Endothelial cell of umbilical vein (primary cell): ENCODE measurements around the gene FLRT1. TPM values are rescaled to one million over a fixed set of nuclear protein-coding genes. Genes with fewer than 3 reads are reported as not detected.

Source experiments
- BruUV-seq: library from RNA; stranded (reverse); fragments of 400-500 nt; replicated peaks from 2 replicates; lab custom pipeline; 2021; lab: Mats Ljungman, UMichigan
- CTCF ChIA-PET: fragments of 300-600, 350-600 bp; sonication (Branson Sonifier 250); formaldehyde crosslinking; loops from one replicate; lab custom pipeline; 2021; ENCODE audit warnings: antibody characterized with exemption, inconsistent platforms; lab: Charles Lee
- POLR2A ChIA-PET: fragments of 300-600, 350-600 bp; sonication (Branson Sonifier 250); formaldehyde crosslinking; loops from one replicate; lab custom pipeline; 2021; ENCODE audit warnings: antibody characterized with exemption, inconsistent platforms; lab: Charles Lee
- DNase-seq: peaks from one replicate; pipeline ENCODE4 v3.0.0-alpha.2; 2011; ENCODE audit warnings: low read depth, low spot score
- FAIRE-seq: peaks from 2 replicates; lab custom pipeline; 2011; peaks lifted over from hg19 to GRCh38; lab: Jason Lieb, UNC
- H2AFZ ChIP-seq: 2 replicates; pipeline ENCODE4 v1.6.0; 2012; ENCODE audit warnings: low read depth, low read length, control low read depth, inconsistent platforms
- H3K27ac ChIP-seq: 2 replicates; pipeline ENCODE4 v1.5.1; 2011; ENCODE audit warnings: low read depth, mild to moderate bottlenecking, control low read depth, low read length, moderate library complexity; ENCODE audit not compliant: insufficient read depth
- H3K27me3 ChIP-seq, 2 experiments: 2 replicates each; pipeline versions ENCODE4 v1.6.0 to v1.6.1; 2011; ENCODE audit warnings: low read length in 2 of 2, mixed read lengths in 1 of 2; ENCODE audit not compliant: control insufficient read depth in 2 of 2, insufficient read depth in 2 of 2
- H3K36me3 ChIP-seq, 2 experiments: 2 replicates in 1 of 2; 3 replicates in 1 of 2; pipeline ENCODE4 v1.5.1; 2011; ENCODE audit warnings: low read length in 2 of 2, mild to moderate bottlenecking in 1 of 2, moderate library complexity in 1 of 2; ENCODE audit not compliant: control insufficient read depth in 2 of 2, insufficient read depth in 2 of 2; ENCODE audit errors: extremely low read depth in 1 of 2
- H3K4me1 ChIP-seq: 3 replicates; pipeline ENCODE4 v1.5.1; 2011; ENCODE audit warnings: mild to moderate bottlenecking, low read length; ENCODE audit not compliant: control insufficient read depth, insufficient read depth; ENCODE audit errors: extremely low read depth
- H3K4me2 ChIP-seq: 2 replicates; pipeline ENCODE4 v1.6.1; 2011; ENCODE audit warnings: low read length, control low read depth, mixed read lengths; ENCODE audit not compliant: insufficient read depth
- H3K4me3 ChIP-seq, 3 experiments: fragments of 200-600 bp in 1 of 3; sonication (generic), shearing (Covaris generic) in 1 of 3; replicated peaks in 1 of 3; 2 replicates each; pipeline ENCODE4 v1.5.1; 2011 to 2016; ENCODE audit warnings: control low read depth in 3 of 3, low read length in 3 of 3, mild to moderate bottlenecking in 2 of 3, inconsistent platforms in 1 of 3, low read depth in 1 of 3, moderate library complexity in 1 of 3; ENCODE audit not compliant: insufficient read depth in 1 of 3
- H3K79me2 ChIP-seq: 2 replicates; pipeline ENCODE4 v1.6.0; 2012; ENCODE audit warnings: low read length, inconsistent platforms; ENCODE audit not compliant: control insufficient read depth, insufficient read depth
- H3K9ac ChIP-seq: replicated peaks from 2 replicates; pipeline ENCODE3; 2011; ENCODE audit warnings: low read length, control low read depth; ENCODE audit not compliant: insufficient read depth; ENCODE audit errors: extremely low read depth
- H3K9me1 ChIP-seq: replicated peaks from 3 replicates; pipeline ENCODE4 v1.6.0; 2011; ENCODE audit warnings: mild to moderate bottlenecking, low read length; ENCODE audit not compliant: control insufficient read depth, insufficient read depth; ENCODE audit errors: extremely low read depth
- H3K9me3 ChIP-seq: replicated peaks from 2 replicates; pipeline ENCODE4 v1.5.1; 2012; ENCODE audit warnings: low read length, inconsistent platforms; ENCODE audit not compliant: control insufficient read depth, insufficient read depth
- H4K20me1 ChIP-seq: replicated peaks from 2 replicates; pipeline ENCODE3; 2011; ENCODE audit warnings: mild to moderate bottlenecking, low read length; ENCODE audit not compliant: control insufficient read depth, insufficient read depth; ENCODE audit errors: extremely low read depth
- CTCF ChIP-seq, 2 donors: IDR thresholded peaks; 1 replicate in 1 of 2; 2 replicates in 1 of 2; pipeline ENCODE4 v1.5.1; 2011; ENCODE audit warnings: low read length in 2 of 2, mild to moderate bottlenecking in 2 of 2, moderate library complexity in 2 of 2, control low read depth in 1 of 2, inconsistent platforms in 1 of 2, low read depth in 1 of 2; ENCODE audit not compliant: insufficient read depth in 1 of 2; ENCODE audit errors: extremely low read depth in 1 of 2
- EZH2 ChIP-seq: IDR thresholded peaks from 2 replicates; pipeline ENCODE4 v1.6.1; 2012; ENCODE audit warnings: borderline replicate concordance, low read depth, mild to moderate bottlenecking, moderate library complexity, low read length, inconsistent platforms; ENCODE audit not compliant: severe bottlenecking
- FOS ChIP-seq: IDR thresholded peaks from 2 replicates; pipeline ENCODE4 v1.6.1; 2011; ENCODE audit warnings: mild to moderate bottlenecking, low read length, moderate library complexity, borderline replicate concordance; ENCODE audit not compliant: insufficient read depth
- GATA2 ChIP-seq: IDR thresholded peaks from 2 replicates; pipeline ENCODE4 v1.7.0; 2011; ENCODE audit warnings: low read depth, mild to moderate bottlenecking, moderate library complexity, mixed read lengths, low read length; ENCODE audit not compliant: insufficient read length, insufficient read depth
- JUN ChIP-seq: IDR thresholded peaks from 2 replicates; pipeline ENCODE4 v1.6.1; 2011; ENCODE audit warnings: borderline replicate concordance, low read depth; ENCODE audit not compliant: insufficient read length, insufficient read depth
- MAX ChIP-seq: IDR thresholded peaks from 2 replicates; pipeline ENCODE4 v1.6.1; 2011; ENCODE audit not compliant: insufficient read depth, insufficient read length
- MYC ChIP-seq: IDR thresholded peaks from one replicate; pipeline ENCODE4 v1.6.1; 2011; ENCODE audit warnings: mild to moderate bottlenecking, low read depth, low read length
- POLR2A ChIP-seq: IDR thresholded peaks from 2 replicates; pipeline ENCODE4 v1.6.1; 2012; ENCODE audit warnings: low read depth, mild to moderate bottlenecking, control low read depth, low read length
- POLR2AphosphoS5 ChIP-seq: IDR thresholded peaks from 2 replicates; pipeline ENCODE4 v1.6.1; 2012; ENCODE audit warnings: low read depth, mild to moderate bottlenecking, control low read depth, low read length, moderate library complexity; ENCODE audit not compliant: insufficient read depth
- dilution Hi-C: fragments of 300-500 bp; cut with MboI; formaldehyde crosslinking; loops from one replicate; pipeline ENCODE4 v1.15.0; 2019; ENCODE audit warnings: low sequenced_read_pairs; ENCODE audit not compliant: extremely low pct_ligation_motif_present
- intact Hi-C: fragments of 100-400 bp; cut with micrococcal nuclease; formaldehyde crosslinking; loops from one replicate; pipeline ENCODE4 v1.10.0; 2022
- polyA plus RNA-seq, 4 experiments: library from polyadenylated mRNA; depleted of rRNA in 3 of 4; stranded (reverse) in 3 of 4; unstranded in 1 of 4; fragments of >200 nt; gene quantifications; 2 replicates each; pipeline versions ENCODE4 v1.2.1 to v1.2.3, GENCODE V29; 2011 to 2012; ENCODE audit warnings: missing spikeins in 1 of 4
- total RNA-seq: library from RNA; stranded (reverse); gene quantifications from 2 replicates; pipeline ENCODE4 v1.2.3, GENCODE V29; 2021

The FLRT1 gene
- total and polyA plus RNA-seq, 2 donors (not counting 3 experiments of a cell fraction or from before 2014, with no cell fraction given) = not detected

GRCh38 chr11:64069401-64070313 lies 33.9 kb downstream of the FLRT1 start:
- H3K4me3 ChIP-seq = no peak overlapping the region
- no peaks in the 10 kb centered on the region for H3K36me3 ChIP-seq
- no peak overlapping the region for H3K27ac ChIP-seq
- POLR2A ChIA-PET = no interaction called here
- TF ChIP-seq FOS (no peak), MYC (no peak), POLR2AphosphoS5 (no peak), GATA2 (no peak), JUN (no peak), MAX (no peak), EZH2 (no peak), POLR2A (no peak), CTCF (IDR thresholded peaks at IDR 0.05; ENCODE audit: extremely low read depth in 1 of 2, insufficient read depth in 1 of 2, low read depth in 1 of 2, low read length in 2 of 2) (no peak)
- H3K79me2 ChIP-seq = no peaks in the 10 kb centered on the region
- no peaks in the 10 kb centered on the region for H3K9me1 ChIP-seq
- H3K9ac ChIP-seq = no peak overlapping the region
- intact Hi-C loops (no loop called here), dilution Hi-C loops (no loop called here)
- no peak overlapping the region for H2AFZ ChIP-seq
- CTCF ChIA-PET = no interaction called here
- H3K27me3 ChIP-seq = no peaks in the 10 kb centered on the region
- FAIRE-seq (no peak), DNase-seq (no peak)
- no TSS peak for BruUV-seq
- H3K4me1 ChIP-seq = no peaks in the 10 kb centered on the region
- H4K20me1 ChIP-seq = no peaks in the 10 kb centered on the region
- H3K9me3 ChIP-seq = no peaks in the 10 kb centered on the region
- no peak overlapping the region for H3K4me2 ChIP-seq
